ENCODE results near the gene ABCC1. TPM values are rescaled to one million over a fixed set of nuclear protein-coding genes. Genes with fewer than 3 reads are reported as not detected.

The ABCC1 gene
- total and polyA plus RNA-seq, 4 donors, result 12.4 to 41.5 (median 31.3) TPM

DNA sequence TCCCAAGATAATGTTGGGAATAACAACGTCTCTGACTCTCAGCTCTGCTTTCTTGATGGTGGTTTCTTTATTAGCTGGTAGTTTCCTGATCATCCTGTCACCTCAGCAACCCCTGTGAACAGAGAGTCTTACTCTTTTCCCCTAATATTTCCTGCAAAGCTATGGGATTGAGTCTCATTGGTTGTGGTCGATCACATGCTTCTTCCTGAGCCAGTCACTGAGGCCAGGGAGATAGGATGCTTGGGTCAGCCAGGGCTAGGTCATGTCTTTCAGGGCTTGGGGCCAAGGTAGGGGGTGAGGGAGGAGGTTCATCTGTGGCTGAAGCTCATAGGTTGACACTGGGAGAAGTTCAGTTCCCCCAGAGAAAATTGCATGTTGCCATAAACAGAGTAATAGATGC is 114.3 kb downstream of the ABCC1 start:
- WGBS, 2 donors, result 53 to 64% methylated on average over 2 of the region's 2 CpGs
- TF ChIP-seq, protein P1, sequence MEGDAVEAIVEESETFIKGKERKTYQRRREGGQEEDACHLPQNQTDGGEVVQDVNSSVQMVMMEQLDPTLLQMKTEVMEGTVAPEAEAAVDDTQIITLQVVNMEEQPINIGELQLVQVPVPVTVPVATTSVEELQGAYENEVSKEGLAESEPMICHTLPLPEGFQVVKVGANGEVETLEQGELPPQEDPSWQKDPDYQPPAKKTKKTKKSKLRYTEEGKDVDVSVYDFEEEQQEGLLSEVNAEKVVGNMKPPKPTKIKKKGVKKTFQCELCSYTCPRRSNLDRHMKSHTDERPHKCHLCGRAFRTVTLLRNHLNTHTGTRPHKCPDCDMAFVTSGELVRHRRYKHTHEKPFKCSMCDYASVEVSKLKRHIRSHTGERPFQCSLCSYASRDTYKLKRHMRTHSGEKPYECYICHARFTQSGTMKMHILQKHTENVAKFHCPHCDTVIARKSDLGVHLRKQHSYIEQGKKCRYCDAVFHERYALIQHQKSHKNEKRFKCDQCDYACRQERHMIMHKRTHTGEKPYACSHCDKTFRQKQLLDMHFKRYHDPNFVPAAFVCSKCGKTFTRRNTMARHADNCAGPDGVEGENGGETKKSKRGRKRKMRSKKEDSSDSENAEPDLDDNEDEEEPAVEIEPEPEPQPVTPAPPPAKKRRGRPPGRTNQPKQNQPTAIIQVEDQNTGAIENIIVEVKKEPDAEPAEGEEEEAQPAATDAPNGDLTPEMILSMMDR (IDR thresholded peaks at IDR 0.05; ENCODE audit: control extremely low read depth, extremely low read depth), result no peak
- ATAC-seq (ENCODE audit: insufficient read depth, low FRiP score), result no peak
- Histone ChIP-seq H3K27ac (ENCODE audit: low read depth in 1 of 2, low read length in 1 of 2) (no peak overlapping the region), H3K36me3 (ENCODE audit: control insufficient read depth in 4 of 4, insufficient read depth in 4 of 4, low read length in 4 of 4) (peaks cover 0 to 36% (median 3%) of the 10 kb centered on the region in 4 donors), H3K4me3 (no peak overlapping the region), H3K9ac (ENCODE audit: insufficient read depth in 1 of 2, low read length in 2 of 2) (no peak overlapping the region), H3K9me3 (ENCODE audit: control insufficient read depth in 4 of 4, insufficient read depth in 3 of 4, low read length in 3 of 4) (no peaks in the 10 kb centered on the region), H3K27me3 (ENCODE audit: control insufficient read depth in 3 of 3, insufficient read depth in 3 of 3, low read length in 2 of 3) (no peaks in the 10 kb centered on the region), H3K4me1 (ENCODE audit: control insufficient read depth in 5 of 5, insufficient read depth in 5 of 5, low read length in 5 of 5) (peaks cover 0 to 4% (median 0%) of the 10 kb centered on the region in 5 donors)
- DNase-seq, result no peak

DNA sequence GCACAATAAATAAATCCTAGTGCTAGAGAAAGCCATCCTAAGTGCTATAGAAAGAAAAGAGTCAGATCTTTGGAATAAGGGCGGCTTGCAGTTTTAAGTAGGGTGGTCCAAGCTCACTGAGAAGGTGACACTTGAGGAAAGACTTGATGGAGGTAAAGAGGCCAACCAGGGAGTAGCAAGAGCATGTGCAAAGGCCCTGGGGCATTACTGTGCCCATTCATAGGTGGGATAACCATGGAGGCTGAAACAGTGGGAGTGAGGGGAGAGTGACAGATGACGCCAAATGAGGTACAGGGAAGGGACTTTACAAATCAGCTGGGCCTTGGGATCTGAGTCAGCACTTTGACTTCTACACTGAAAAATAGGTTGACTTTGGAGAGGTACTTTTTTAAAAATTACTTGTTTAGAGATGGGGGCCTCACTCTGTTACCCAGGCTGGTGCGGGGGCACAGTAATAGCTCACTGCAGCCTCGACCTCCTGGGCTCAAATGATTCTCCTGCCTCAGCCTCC is 115.5 kb downstream of the ABCC1 start:
- Histone ChIP-seq H3K27ac (ENCODE audit: low read depth in 1 of 2, low read length in 1 of 2) (no peak overlapping the region), H3K36me3 (ENCODE audit: control insufficient read depth in 4 of 4, insufficient read depth in 4 of 4, low read length in 4 of 4) (peaks cover 2 to 30% (median 3%) of the 10 kb centered on the region in 4 donors), H3K27me3 (ENCODE audit: control insufficient read depth in 3 of 3, insufficient read depth in 3 of 3, low read length in 2 of 3) (no peaks in the 10 kb centered on the region), H3K4me1 (ENCODE audit: control insufficient read depth in 5 of 5, insufficient read depth in 5 of 5, low read length in 5 of 5) (peaks cover 0 to 4% (median 0%) of the 10 kb centered on the region in 5 donors), H3K9ac (ENCODE audit: insufficient read depth in 1 of 2, low read length in 2 of 2) (no peak overlapping the region), H3K4me3 (no peak overlapping the region), H3K9me3 (ENCODE audit: control insufficient read depth in 4 of 4, insufficient read depth in 3 of 4, low read length in 3 of 4) (no peaks in the 10 kb centered on the region)
- DNase-seq, result no peak
- TF ChIP-seq, protein P1 (IDR thresholded peaks at IDR 0.05; ENCODE audit: control extremely low read depth, extremely low read depth), result no peak
- ATAC-seq (ENCODE audit: insufficient read depth, low FRiP score), result no peak
- 97 to 100% methylated on average over 4 of the region's 4 CpGs for WGBS, 2 donors

- 79 to 91% methylated on average over 13 of the region's 13 CpGs for WGBS, 2 donors
- TF ChIP-seq, protein P1 (IDR thresholded peaks at IDR 0.05; ENCODE audit: control extremely low read depth, extremely low read depth), result no peak
- DNase-seq (no peak), ATAC-seq (ENCODE audit: insufficient read depth, low FRiP score) (no peak)
- H3K27me3 ChIP-seq (ENCODE audit: control insufficient read depth in 3 of 3, insufficient read depth in 3 of 3, low read length in 2 of 3), result no peaks in the 10 kb centered on the region
- peaks cover 2 to 31% (median 3%) of the 10 kb centered on the region in 4 donors for H3K36me3 ChIP-seq (ENCODE audit: control insufficient read depth in 4 of 4, insufficient read depth in 4 of 4, low read length in 4 of 4)
- H3K27ac ChIP-seq (ENCODE audit: low read depth in 1 of 2, low read length in 1 of 2), result no peak overlapping the region
- peaks cover 0 to 4% (median 0%) of the 10 kb centered on the region in 5 donors for H3K4me1 ChIP-seq (ENCODE audit: control insufficient read depth in 5 of 5, insufficient read depth in 5 of 5, low read length in 5 of 5)
- no peak overlapping the region for H3K9ac ChIP-seq (ENCODE audit: insufficient read depth in 1 of 2, low read length in 2 of 2)
- no peaks in the 10 kb centered on the region for H3K9me3 ChIP-seq (ENCODE audit: control insufficient read depth in 4 of 4, insufficient read depth in 3 of 4, low read length in 3 of 4)
- no peak overlapping the region for H3K4me3 ChIP-seq
Measured at GRCh38 chr16:16067127-16067526, 117.7 kb downstream of the ABCC1 start.

Measured in lung (tissue), 12 donors.